Bronchial epithelial cell (primary cell): ENCODE data around the gene TERB2. TPM values are rescaled to one million over a fixed set of nuclear protein-coding genes. Genes with fewer than 3 reads are reported as not detected.

Experiments
- DNase-seq: peaks from one replicate; pipeline ENCODE4 v3.0.0-alpha.2; 2010; ENCODE audit warnings: low read depth
- FAIRE-seq: peaks from 2 replicates; lab custom pipeline; 2011; peaks lifted over from hg19 to GRCh38; lab: Jason Lieb, UNC
- H3K27me3 ChIP-seq: 2 replicates; pipeline ENCODE4 v1.5.1; 2011; ENCODE audit warnings: low read length; ENCODE audit not compliant: control insufficient read depth, insufficient read depth
- H3K36me3 ChIP-seq: 2 replicates; pipeline ENCODE4 v1.5.1; 2011; ENCODE audit warnings: low read length; ENCODE audit not compliant: control insufficient read depth, insufficient read depth
- H3K4me3 ChIP-seq: 2 replicates; pipeline ENCODE4 v1.5.1; 2011; ENCODE audit warnings: mild to moderate bottlenecking, low read depth, low read length, control low read depth
- total RNA-seq: library from RNA; depleted of rRNA; stranded (reverse); fragments of >200 nt; gene quantifications from 2 replicates; pipeline ENCODE4 v1.2.1, GENCODE V29; 2014
- TF ChIP-seq, protein P1 (sequence below): IDR thresholded peaks from 2 replicates; pipeline ENCODE4 v1.5.1; 2011; ENCODE audit warnings: mild to moderate bottlenecking, moderate library complexity, low read length, control low read depth, inconsistent platforms; ENCODE audit not compliant: insufficient read depth, severe bottlenecking

The TERB2 gene
- total RNA-seq, 1 donor from 2014 or later = not detected

- H3K27me3 ChIP-seq = no peaks in the 10 kb centered on the region
- no peak for FAIRE-seq
- H3K4me3 ChIP-seq = no peak overlapping the region
These were observed 70.7 kb downstream of the TERB2 start for GRCh38 chr15:45027220-45027619.

More at GRCh38 chr15:45027220-45027619, 70.7 kb downstream of the TERB2 start:
- H3K36me3 ChIP-seq = no peaks in the 10 kb centered on the region
- TF ChIP-seq, protein P1, sequence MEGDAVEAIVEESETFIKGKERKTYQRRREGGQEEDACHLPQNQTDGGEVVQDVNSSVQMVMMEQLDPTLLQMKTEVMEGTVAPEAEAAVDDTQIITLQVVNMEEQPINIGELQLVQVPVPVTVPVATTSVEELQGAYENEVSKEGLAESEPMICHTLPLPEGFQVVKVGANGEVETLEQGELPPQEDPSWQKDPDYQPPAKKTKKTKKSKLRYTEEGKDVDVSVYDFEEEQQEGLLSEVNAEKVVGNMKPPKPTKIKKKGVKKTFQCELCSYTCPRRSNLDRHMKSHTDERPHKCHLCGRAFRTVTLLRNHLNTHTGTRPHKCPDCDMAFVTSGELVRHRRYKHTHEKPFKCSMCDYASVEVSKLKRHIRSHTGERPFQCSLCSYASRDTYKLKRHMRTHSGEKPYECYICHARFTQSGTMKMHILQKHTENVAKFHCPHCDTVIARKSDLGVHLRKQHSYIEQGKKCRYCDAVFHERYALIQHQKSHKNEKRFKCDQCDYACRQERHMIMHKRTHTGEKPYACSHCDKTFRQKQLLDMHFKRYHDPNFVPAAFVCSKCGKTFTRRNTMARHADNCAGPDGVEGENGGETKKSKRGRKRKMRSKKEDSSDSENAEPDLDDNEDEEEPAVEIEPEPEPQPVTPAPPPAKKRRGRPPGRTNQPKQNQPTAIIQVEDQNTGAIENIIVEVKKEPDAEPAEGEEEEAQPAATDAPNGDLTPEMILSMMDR = no peak
- DNase-seq = no peak

Other genes starting within 250 kb of the TERB2 start
- 0.13 TPM in 1 of 2 replicates, not detected in the other for gene PATL2, start 245.4 kb upstream of the TERB2 start, total RNA-seq
- 681 and 808 TPM in 2 replicates for gene B2M, start 245.2 kb upstream of the TERB2 start, total RNA-seq
- gene TRIM69, start 220.2 kb upstream of the TERB2 start, total RNA-seq = 7.1 and 7.8 TPM in 2 replicates
- gene SORD, start 66.5 kb downstream of the TERB2 start, total RNA-seq = 11.3 and 23.2 TPM in 2 replicates
- gene DUOX2, start 157.5 kb downstream of the TERB2 start, total RNA-seq = 0.90 and 1.1 TPM in 2 replicates
- gene DUOXA2, start 157.6 kb downstream of the TERB2 start, total RNA-seq = 0.13 TPM in 1 of 2 replicates, not detected in the other
- 27.1 and 54.5 TPM in 2 replicates for gene DUOXA1, start 173.2 kb downstream of the TERB2 start, total RNA-seq
- gene DUOX1, start 173.3 kb downstream of the TERB2 start, total RNA-seq = 13.2 and 37.0 TPM in 2 replicates
- 0.77 and 0.79 TPM in 2 replicates for gene SHF, start 231.3 kb downstream of the TERB2 start, total RNA-seq